KOPT-K1 (cell line): ENCODE results near the gene KRT34.
"Not testable (repeated sequence)": the region's sequence is repeated elsewhere in the genome, so short reads cannot be mapped to it uniquely, and the experiment has no call there.

ENCODE experiments used
- H3K27ac ChIP-seq: fragments of 200-600 bp; sonication (generic); 2 replicates; pipeline ENCODE4 v1.5.1; 2016; ENCODE audit warnings: antibody characterized with exemption, mild to moderate bottlenecking, low read depth, low read length; ENCODE audit not compliant: poor library complexity, severe bottlenecking
- H3K36me3 ChIP-seq: fragments of 200-600 bp; sonication (generic); 2 replicates; pipeline ENCODE4 v1.5.1; 2017; ENCODE audit warnings: antibody characterized with exemption, mild to moderate bottlenecking, low read length, moderate library complexity; ENCODE audit not compliant: insufficient read depth
- H3K9me3 ChIP-seq: fragments of 200-600 bp; sonication (generic); 2 replicates; pipeline ENCODE4 v1.5.1; 2017; ENCODE audit warnings: antibody characterized with exemption, low read length, mild to moderate bottlenecking; ENCODE audit not compliant: insufficient read depth, poor library complexity, severe bottlenecking

KRT34 gene

GRCh38 chr17:41381943-41382342 lies at the start of gene KRT34:
KRT34 (minus strand) TSS chr17:41382306; CDS start chr17:41382246, 60 bp downstream.
- H3K36me3 ChIP-seq, H3K9me3 ChIP-seq, H3K27ac ChIP-seq: not testable (repeated sequence)

- not testable (repeated sequence) for H3K9me3 ChIP-seq, H3K36me3 ChIP-seq, H3K27ac ChIP-seq
Measured at GRCh38 chr17:41430376-41430775, 48.3 kb upstream of the KRT34 start.

GRCh38 chr17:41429667-41430066 lies 47.6 kb upstream of the KRT34 start:
- Histone ChIP-seq H3K9me3 (no peaks in the 10 kb centered on the region), H3K27ac (no peak overlapping the region), H3K36me3 (no peaks in the 10 kb centered on the region)

- Histone ChIP-seq H3K36me3 (no peaks in the 10 kb centered on the region), H3K9me3 (no peaks in the 10 kb centered on the region), H3K27ac (no peak overlapping the region)
Measured at GRCh38 chr17:41428591-41429291, 46.6 kb upstream of the KRT34 start.

GRCh38 chr17:41424111-41424635 lies 42.1 kb upstream of the KRT34 start, which contains the start of gene KRT37:
KRT37 (minus strand) TSS chr17:41424585; CDS start chr17:41424523, 62 bp downstream.
- H3K36me3 ChIP-seq, result no peaks in the 10 kb centered on the region

GRCh38 chr17:41422586-41422985 lies 40.5 kb upstream of the KRT34 start:
- H3K9me3 ChIP-seq, H3K36me3 ChIP-seq, H3K27ac ChIP-seq: not testable (repeated sequence)

More at GRCh38 chr17:41424111-41424635, 42.1 kb upstream of the KRT34 start, which contains the start of gene KRT37:
- H3K9me3 ChIP-seq, result no peaks in the 10 kb centered on the region
- no peak within 1 kb of the TSS for H3K27ac ChIP-seq

- Histone ChIP-seq H3K9me3 (no peaks in the 10 kb centered on the region), H3K27ac (no peak overlapping the region), H3K36me3 (no peaks in the 10 kb centered on the region)
Measured at GRCh38 chr17:41421617-41422016, 39.5 kb upstream of the KRT34 start.

- Histone ChIP-seq H3K9me3 (no peaks in the 10 kb centered on the region), H3K36me3 (no peaks in the 10 kb centered on the region), H3K27ac (no peak overlapping the region)
Measured at GRCh38 chr17:41421116-41421515, 39.0 kb upstream of the KRT34 start.

GRCh38 chr17:41420134-41420533 lies 38.0 kb upstream of the KRT34 start:
- H3K9me3 ChIP-seq, result no peaks in the 10 kb centered on the region
- no peak overlapping the region for H3K27ac ChIP-seq
- H3K36me3 ChIP-seq, result no peaks in the 10 kb centered on the region

GRCh38 chr17:41419716-41420115 lies 37.6 kb upstream of the KRT34 start:
- Histone ChIP-seq H3K36me3 (no peaks in the 10 kb centered on the region), H3K27ac (no peak overlapping the region), H3K9me3 (no peaks in the 10 kb centered on the region)

- H3K36me3 ChIP-seq, result no peaks in the 10 kb centered on the region
- H3K9me3 ChIP-seq, result no peaks in the 10 kb centered on the region
- H3K27ac ChIP-seq, result no peak overlapping the region
Measured at GRCh38 chr17:41418116-41418860, 36.2 kb upstream of the KRT34 start.

GRCh38 chr17:41417576-41418015 lies 35.5 kb upstream of the KRT34 start:
- H3K9me3 ChIP-seq, result no peaks in the 10 kb centered on the region
- H3K36me3 ChIP-seq, result no peaks in the 10 kb centered on the region
- H3K27ac ChIP-seq, result no peak overlapping the region

GRCh38 chr17:41417127-41417526 lies 35.0 kb upstream of the KRT34 start:
- H3K36me3 ChIP-seq, result no peaks in the 10 kb centered on the region
- no peaks in the 10 kb centered on the region for H3K9me3 ChIP-seq
- H3K27ac ChIP-seq, result no peak overlapping the region

- no peaks in the 10 kb centered on the region for H3K36me3 ChIP-seq
- H3K9me3 ChIP-seq, result no peaks in the 10 kb centered on the region
- no peak overlapping the region for H3K27ac ChIP-seq
Measured at GRCh38 chr17:41416479-41416878, 34.4 kb upstream of the KRT34 start.

- no peaks in the 10 kb centered on the region for H3K9me3 ChIP-seq
- H3K27ac ChIP-seq, result no peak overlapping the region
Measured at GRCh38 chr17:41415833-41416335, 33.8 kb upstream of the KRT34 start.

More at GRCh38 chr17:41415833-41416335, 33.8 kb upstream of the KRT34 start:
- H3K36me3 ChIP-seq, result no peaks in the 10 kb centered on the region
